Measurements from ENCODE around the gene OLIG3. TPM values are rescaled to one million over a fixed set of nuclear protein-coding genes. Genes with fewer than 3 reads are reported as not detected.

Gene OLIG3
- total RNA-seq, 4 donors from 2014 or later = not detected

DNA sequence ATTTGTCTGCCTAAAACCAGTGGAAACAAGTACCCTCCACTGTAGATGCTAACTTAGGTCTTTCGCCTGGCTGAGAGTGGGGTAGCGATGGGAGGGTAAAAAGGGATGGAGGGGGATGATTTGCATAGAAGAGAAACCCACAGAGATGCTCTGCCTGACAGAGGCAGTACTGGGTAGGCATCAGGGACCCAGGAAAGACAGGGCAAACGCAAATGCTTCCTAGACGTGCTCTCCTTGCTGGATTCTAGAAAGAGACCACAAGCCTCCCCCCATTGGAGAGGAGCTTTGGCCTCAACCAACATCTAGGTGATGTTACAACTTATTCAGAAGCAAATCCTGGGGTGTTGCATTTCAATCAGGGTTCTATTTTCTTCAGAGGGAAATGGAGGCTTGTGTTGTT lies 3.2 kb downstream of the OLIG3 start:
- WGBS, 2 donors = 87 to 93% methylated on average over 4 of the region's 4 CpGs
- H3K9me3 ChIP-seq = no peaks in the 10 kb centered on the region
- TF ChIP-seq, protein P1, sequence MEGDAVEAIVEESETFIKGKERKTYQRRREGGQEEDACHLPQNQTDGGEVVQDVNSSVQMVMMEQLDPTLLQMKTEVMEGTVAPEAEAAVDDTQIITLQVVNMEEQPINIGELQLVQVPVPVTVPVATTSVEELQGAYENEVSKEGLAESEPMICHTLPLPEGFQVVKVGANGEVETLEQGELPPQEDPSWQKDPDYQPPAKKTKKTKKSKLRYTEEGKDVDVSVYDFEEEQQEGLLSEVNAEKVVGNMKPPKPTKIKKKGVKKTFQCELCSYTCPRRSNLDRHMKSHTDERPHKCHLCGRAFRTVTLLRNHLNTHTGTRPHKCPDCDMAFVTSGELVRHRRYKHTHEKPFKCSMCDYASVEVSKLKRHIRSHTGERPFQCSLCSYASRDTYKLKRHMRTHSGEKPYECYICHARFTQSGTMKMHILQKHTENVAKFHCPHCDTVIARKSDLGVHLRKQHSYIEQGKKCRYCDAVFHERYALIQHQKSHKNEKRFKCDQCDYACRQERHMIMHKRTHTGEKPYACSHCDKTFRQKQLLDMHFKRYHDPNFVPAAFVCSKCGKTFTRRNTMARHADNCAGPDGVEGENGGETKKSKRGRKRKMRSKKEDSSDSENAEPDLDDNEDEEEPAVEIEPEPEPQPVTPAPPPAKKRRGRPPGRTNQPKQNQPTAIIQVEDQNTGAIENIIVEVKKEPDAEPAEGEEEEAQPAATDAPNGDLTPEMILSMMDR (IDR thresholded peaks at IDR 0.05) = no peak
- TF ChIP-seq POLR2A (IDR thresholded peaks at IDR 0.05) (no peak), EP300 (IDR thresholded peaks at IDR 0.05) (no peak)
- no peaks in the 10 kb centered on the region for H3K36me3 ChIP-seq
- H3K4me3 ChIP-seq = no peak overlapping the region
- H3K4me1 ChIP-seq = peaks cover 0 to 59% (median 29%) of the 10 kb centered on the region in 4 donors
- peaks cover 6 to 100% of the 10 kb centered on the region in 2 donors for H3K27me3 ChIP-seq
- DNase-seq (ENCODE audit: low spot score in 2 of 2) = no peak
- no peak overlapping the region for H3K27ac ChIP-seq

DNA sequence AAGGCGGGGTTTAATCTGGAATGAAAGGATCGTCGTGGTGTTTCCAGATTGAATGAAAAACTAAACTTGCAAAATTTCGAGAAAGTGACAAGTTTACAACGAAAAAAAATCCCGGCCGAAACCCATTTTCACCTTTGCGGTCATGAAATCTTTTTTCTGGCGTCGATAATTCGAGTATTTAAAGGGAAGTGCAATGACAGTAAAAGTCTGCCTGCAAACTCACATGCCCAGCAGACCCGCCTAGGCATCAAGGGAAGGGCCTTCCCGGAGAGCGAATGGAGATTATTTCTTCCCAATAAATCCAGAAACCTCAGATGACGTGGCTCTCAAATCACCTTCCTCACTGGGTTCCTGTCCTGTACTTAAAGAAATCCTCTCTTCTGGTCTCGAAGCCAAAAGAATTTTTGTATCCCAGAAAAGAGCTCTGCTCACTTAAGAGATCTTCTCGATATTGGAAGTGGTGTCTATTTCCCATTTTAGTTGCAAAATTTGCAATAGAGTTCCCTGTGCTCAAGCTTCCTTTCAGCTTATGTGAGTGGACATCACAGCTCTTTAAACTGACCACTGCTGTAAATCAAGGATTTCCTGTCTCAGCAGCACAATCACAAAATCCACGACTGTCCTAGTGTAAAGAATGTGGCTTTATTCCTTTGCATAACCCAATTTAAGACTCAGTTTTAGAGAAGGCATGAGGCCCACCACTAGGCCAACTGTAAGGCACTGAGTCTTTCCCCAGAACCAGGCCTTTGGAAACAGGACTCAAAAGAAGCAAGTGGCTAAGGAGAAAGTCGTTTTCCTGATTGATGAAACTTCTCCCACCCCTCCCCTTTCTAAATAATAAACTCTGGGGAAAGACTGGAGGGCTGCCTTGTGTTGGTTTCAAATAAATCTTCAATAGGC lies 3.9 kb downstream of the OLIG3 start:
- Histone ChIP-seq H3K4me1 (peaks cover 0 to 52% (median 26%) of the 10 kb centered on the region in 4 donors), H3K9me3 (no peaks in the 10 kb centered on the region), H3K4me3 (no peak overlapping the region), H3K36me3 (no peaks in the 10 kb centered on the region), H3K27ac (no peak overlapping the region), H3K27me3 (peaks cover 5 to 100% of the 10 kb centered on the region in 2 donors)
- no peak for DNase-seq (ENCODE audit: low spot score in 2 of 2)
- TF ChIP-seq POLR2A (IDR thresholded peaks at IDR 0.05) (no peak), EP300 (IDR thresholded peaks at IDR 0.05) (no peak)
- TF ChIP-seq, protein P1 (IDR thresholded peaks at IDR 0.05) = no peak
- 57 to 58% methylated on average over 19 of the region's 19 CpGs for WGBS, 2 donors

- DNase-seq (ENCODE audit: low spot score in 2 of 2) = no peak
- peaks cover 2 to 100% of the 10 kb centered on the region in 2 donors for H3K27me3 ChIP-seq
- WGBS, 2 donors = 21 to 22% methylated on average over 32 to 46 of the region's 47 CpGs
- H3K27ac ChIP-seq = no peak overlapping the region
- no peaks in the 10 kb centered on the region for H3K9me3 ChIP-seq
- H3K4me1 ChIP-seq = peaks cover 0 to 43% (median 19%) of the 10 kb centered on the region in 4 donors
- TF ChIP-seq EP300 (IDR thresholded peaks at IDR 0.05) (no peak), POLR2A (IDR thresholded peaks at IDR 0.05) (no peak)
- TF ChIP-seq, protein P1 (IDR thresholded peaks at IDR 0.05) = no peak
- peak overlapping the region in 1 of 4 donors; percentile 26 for H3K4me3 ChIP-seq
- no peaks in the 10 kb centered on the region for H3K36me3 ChIP-seq
Measured at GRCh38 chr6:137489046-137490005, 4.9 kb downstream of the OLIG3 start.

GRCh38 chr6:137488150-137489045 lies 5.8 kb downstream of the OLIG3 start:
- no peak overlapping the region for H3K27ac ChIP-seq
- DNase-seq (ENCODE audit: low spot score in 2 of 2) = no peak
- TF ChIP-seq POLR2A (IDR thresholded peaks at IDR 0.05) (no peak), EP300 (IDR thresholded peaks at IDR 0.05) (no peak)
- TF ChIP-seq, protein P1 (IDR thresholded peaks at IDR 0.05) = no peak
- H3K4me1 ChIP-seq = peaks cover 0 to 33% (median 14%) of the 10 kb centered on the region in 4 donors
- H3K27me3 ChIP-seq = peaks cover 2 to 98% of the 10 kb centered on the region in 2 donors
- no peaks in the 10 kb centered on the region for H3K9me3 ChIP-seq
- H3K36me3 ChIP-seq = no peaks in the 10 kb centered on the region
- 4 to 5% methylated on average over 64 to 69 of the region's 73 CpGs for WGBS, 2 donors
- peak overlapping the region in 1 of 4 donors; percentile 26 for H3K4me3 ChIP-seq

Measured in tibial nerve (tissue), 4 donors.